Endothelial cell of umbilical vein (primary cell): Measurements from ENCODE around the gene TTC39A. TPM values are rescaled to one million over a fixed set of nuclear protein-coding genes. Genes with fewer than 3 reads are reported as not detected.

Experiments used
- BruUV-seq: library from RNA; stranded (reverse); fragments of 400-500 nt; replicated peaks from 2 replicates; lab custom pipeline; 2021; lab: Mats Ljungman, UMichigan
- CTCF ChIA-PET: fragments of 300-600, 350-600 bp; sonication (Branson Sonifier 250); formaldehyde crosslinking; loops from one replicate; lab custom pipeline; 2021; ENCODE audit warnings: antibody characterized with exemption, inconsistent platforms; lab: Charles Lee
- POLR2A ChIA-PET: fragments of 300-600, 350-600 bp; sonication (Branson Sonifier 250); formaldehyde crosslinking; loops from one replicate; lab custom pipeline; 2021; ENCODE audit warnings: antibody characterized with exemption, inconsistent platforms; lab: Charles Lee
- DNase-seq: peaks from one replicate; pipeline ENCODE4 v3.0.0-alpha.2; 2011; ENCODE audit warnings: low read depth, low spot score
- FAIRE-seq: peaks from 2 replicates; lab custom pipeline; 2011; peaks lifted over from hg19 to GRCh38; lab: Jason Lieb, UNC
- H2AFZ ChIP-seq: 2 replicates; pipeline ENCODE4 v1.6.0; 2012; ENCODE audit warnings: low read depth, low read length, control low read depth, inconsistent platforms
- H3K27ac ChIP-seq: 2 replicates; pipeline ENCODE4 v1.5.1; 2011; ENCODE audit warnings: low read depth, mild to moderate bottlenecking, control low read depth, low read length, moderate library complexity; ENCODE audit not compliant: insufficient read depth
- H3K27me3 ChIP-seq, 2 experiments: 2 replicates each; pipeline versions ENCODE4 v1.6.0 to v1.6.1; 2011; ENCODE audit warnings: low read length in 2 of 2, mixed read lengths in 1 of 2; ENCODE audit not compliant: control insufficient read depth in 2 of 2, insufficient read depth in 2 of 2
- H3K36me3 ChIP-seq, 2 experiments: 2 replicates in 1 of 2; 3 replicates in 1 of 2; pipeline ENCODE4 v1.5.1; 2011; ENCODE audit warnings: low read length in 2 of 2, mild to moderate bottlenecking in 1 of 2, moderate library complexity in 1 of 2; ENCODE audit not compliant: control insufficient read depth in 2 of 2, insufficient read depth in 2 of 2; ENCODE audit errors: extremely low read depth in 1 of 2
- H3K4me1 ChIP-seq: 3 replicates; pipeline ENCODE4 v1.5.1; 2011; ENCODE audit warnings: mild to moderate bottlenecking, low read length; ENCODE audit not compliant: control insufficient read depth, insufficient read depth; ENCODE audit errors: extremely low read depth
- H3K4me2 ChIP-seq: 2 replicates; pipeline ENCODE4 v1.6.1; 2011; ENCODE audit warnings: low read length, control low read depth, mixed read lengths; ENCODE audit not compliant: insufficient read depth
- H3K4me3 ChIP-seq, 3 experiments: fragments of 200-600 bp in 1 of 3; sonication (generic), shearing (Covaris generic) in 1 of 3; replicated peaks in 1 of 3; 2 replicates each; pipeline ENCODE4 v1.5.1; 2011 to 2016; ENCODE audit warnings: control low read depth in 3 of 3, low read length in 3 of 3, mild to moderate bottlenecking in 2 of 3, inconsistent platforms in 1 of 3, low read depth in 1 of 3, moderate library complexity in 1 of 3; ENCODE audit not compliant: insufficient read depth in 1 of 3
- H3K79me2 ChIP-seq: 2 replicates; pipeline ENCODE4 v1.6.0; 2012; ENCODE audit warnings: low read length, inconsistent platforms; ENCODE audit not compliant: control insufficient read depth, insufficient read depth
- H3K9ac ChIP-seq: replicated peaks from 2 replicates; pipeline ENCODE3; 2011; ENCODE audit warnings: low read length, control low read depth; ENCODE audit not compliant: insufficient read depth; ENCODE audit errors: extremely low read depth
- H3K9me1 ChIP-seq: replicated peaks from 3 replicates; pipeline ENCODE4 v1.6.0; 2011; ENCODE audit warnings: mild to moderate bottlenecking, low read length; ENCODE audit not compliant: control insufficient read depth, insufficient read depth; ENCODE audit errors: extremely low read depth
- H3K9me3 ChIP-seq: replicated peaks from 2 replicates; pipeline ENCODE4 v1.5.1; 2012; ENCODE audit warnings: low read length, inconsistent platforms; ENCODE audit not compliant: control insufficient read depth, insufficient read depth
- H4K20me1 ChIP-seq: replicated peaks from 2 replicates; pipeline ENCODE3; 2011; ENCODE audit warnings: mild to moderate bottlenecking, low read length; ENCODE audit not compliant: control insufficient read depth, insufficient read depth; ENCODE audit errors: extremely low read depth
- EZH2 ChIP-seq: IDR thresholded peaks from 2 replicates; pipeline ENCODE4 v1.6.1; 2012; ENCODE audit warnings: borderline replicate concordance, low read depth, mild to moderate bottlenecking, moderate library complexity, low read length, inconsistent platforms; ENCODE audit not compliant: severe bottlenecking
- FOS ChIP-seq: IDR thresholded peaks from 2 replicates; pipeline ENCODE4 v1.6.1; 2011; ENCODE audit warnings: mild to moderate bottlenecking, low read length, moderate library complexity, borderline replicate concordance; ENCODE audit not compliant: insufficient read depth
- GATA2 ChIP-seq: IDR thresholded peaks from 2 replicates; pipeline ENCODE4 v1.7.0; 2011; ENCODE audit warnings: low read depth, mild to moderate bottlenecking, moderate library complexity, mixed read lengths, low read length; ENCODE audit not compliant: insufficient read length, insufficient read depth
- MYC ChIP-seq: IDR thresholded peaks from one replicate; pipeline ENCODE4 v1.6.1; 2011; ENCODE audit warnings: mild to moderate bottlenecking, low read depth, low read length
- POLR2AphosphoS5 ChIP-seq: IDR thresholded peaks from 2 replicates; pipeline ENCODE4 v1.6.1; 2012; ENCODE audit warnings: low read depth, mild to moderate bottlenecking, control low read depth, low read length, moderate library complexity; ENCODE audit not compliant: insufficient read depth
- dilution Hi-C: fragments of 300-500 bp; cut with MboI; formaldehyde crosslinking; loops from one replicate; pipeline ENCODE4 v1.15.0; 2019; ENCODE audit warnings: low sequenced_read_pairs; ENCODE audit not compliant: extremely low pct_ligation_motif_present
- intact Hi-C: fragments of 100-400 bp; cut with micrococcal nuclease; formaldehyde crosslinking; loops from one replicate; pipeline ENCODE4 v1.10.0; 2022
- polyA plus RNA-seq, 4 experiments: library from polyadenylated mRNA; depleted of rRNA in 3 of 4; stranded (reverse) in 3 of 4; unstranded in 1 of 4; fragments of >200 nt; gene quantifications; 2 replicates each; pipeline versions ENCODE4 v1.2.1 to v1.2.3, GENCODE V29; 2011 to 2012; ENCODE audit warnings: missing spikeins in 1 of 4
- total RNA-seq: library from RNA; stranded (reverse); gene quantifications from 2 replicates; pipeline ENCODE4 v1.2.3, GENCODE V29; 2021
- TF ChIP-seq, protein P1 (sequence below): IDR thresholded peaks from 2 replicates; pipeline ENCODE4 v1.6.1; 2011; ENCODE audit not compliant: insufficient read depth, insufficient read length
- TF ChIP-seq, protein P2 (sequence below), 2 donors: IDR thresholded peaks; 1 replicate in 1 of 2; 2 replicates in 1 of 2; pipeline ENCODE4 v1.5.1; 2011; ENCODE audit warnings: low read length in 2 of 2, mild to moderate bottlenecking in 2 of 2, moderate library complexity in 2 of 2, control low read depth in 1 of 2, inconsistent platforms in 1 of 2, low read depth in 1 of 2; ENCODE audit not compliant: insufficient read depth in 1 of 2; ENCODE audit errors: extremely low read depth in 1 of 2

Gene TTC39A
- total and polyA plus RNA-seq, 2 donors (not counting 3 experiments of a cell fraction or from before 2014, with no cell fraction given): 1.1 to 1.7 TPM

DNA sequence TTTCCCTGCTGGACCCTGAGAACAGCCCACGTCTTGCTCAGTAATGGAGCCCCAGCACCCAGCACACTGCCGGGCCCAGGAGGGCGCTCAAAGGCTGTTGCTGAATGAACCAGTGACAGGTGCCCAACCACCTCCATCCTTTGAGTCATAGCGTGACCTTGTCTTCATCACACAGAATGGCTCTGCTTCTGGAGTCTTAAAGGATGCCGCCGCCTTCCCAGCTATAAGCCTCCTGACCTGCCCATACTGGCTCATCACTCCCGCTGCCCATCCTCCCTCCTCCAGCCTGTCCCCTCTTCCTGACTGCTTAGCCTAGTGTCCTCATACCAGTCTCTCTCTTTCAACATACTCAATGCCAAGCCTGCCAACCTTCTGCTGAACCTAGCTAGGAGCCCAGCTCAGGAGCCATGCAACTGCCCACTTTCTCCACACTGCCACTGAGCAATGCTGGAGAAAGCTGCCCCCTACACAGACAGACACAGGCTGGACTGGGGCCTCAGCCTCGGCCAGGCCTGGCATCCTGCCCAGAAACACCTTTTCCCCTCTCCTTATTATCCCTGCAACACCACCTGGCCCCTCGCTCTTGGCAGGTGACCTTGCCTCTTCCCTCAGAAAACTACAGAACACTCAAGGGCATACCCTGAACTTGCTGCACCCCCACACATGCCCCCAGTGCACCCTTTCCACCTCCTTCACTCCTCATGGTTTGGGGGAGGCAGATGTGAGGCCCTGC, 14.1 kb downstream of the TTC39A start:
- H3K9me1 ChIP-seq: no peaks in the 10 kb centered on the region
- ChIA-PET CTCF (no interaction called here), POLR2A (no interaction called here)
- H3K79me2 ChIP-seq: no peaks in the 10 kb centered on the region
- H3K4me1 ChIP-seq: peaks cover 27% of the 10 kb centered on the region
- no peak overlapping the region for H3K4me3 ChIP-seq
- FAIRE-seq: no peak
- H3K4me2 ChIP-seq: no peak overlapping the region
- no peak overlapping the region for H3K9ac ChIP-seq
- DNase-seq: no peak
- H2AFZ ChIP-seq: no peak overlapping the region
- no peaks in the 10 kb centered on the region for H3K36me3 ChIP-seq
- TF ChIP-seq, protein P1, sequence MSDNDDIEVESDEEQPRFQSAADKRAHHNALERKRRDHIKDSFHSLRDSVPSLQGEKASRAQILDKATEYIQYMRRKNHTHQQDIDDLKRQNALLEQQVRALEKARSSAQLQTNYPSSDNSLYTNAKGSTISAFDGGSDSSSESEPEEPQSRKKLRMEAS: no peak
- TF ChIP-seq POLR2AphosphoS5 (no peak), EZH2 (no peak), MYC (no peak), GATA2 (no peak), FOS (no peak)
- TF ChIP-seq, protein P2, sequence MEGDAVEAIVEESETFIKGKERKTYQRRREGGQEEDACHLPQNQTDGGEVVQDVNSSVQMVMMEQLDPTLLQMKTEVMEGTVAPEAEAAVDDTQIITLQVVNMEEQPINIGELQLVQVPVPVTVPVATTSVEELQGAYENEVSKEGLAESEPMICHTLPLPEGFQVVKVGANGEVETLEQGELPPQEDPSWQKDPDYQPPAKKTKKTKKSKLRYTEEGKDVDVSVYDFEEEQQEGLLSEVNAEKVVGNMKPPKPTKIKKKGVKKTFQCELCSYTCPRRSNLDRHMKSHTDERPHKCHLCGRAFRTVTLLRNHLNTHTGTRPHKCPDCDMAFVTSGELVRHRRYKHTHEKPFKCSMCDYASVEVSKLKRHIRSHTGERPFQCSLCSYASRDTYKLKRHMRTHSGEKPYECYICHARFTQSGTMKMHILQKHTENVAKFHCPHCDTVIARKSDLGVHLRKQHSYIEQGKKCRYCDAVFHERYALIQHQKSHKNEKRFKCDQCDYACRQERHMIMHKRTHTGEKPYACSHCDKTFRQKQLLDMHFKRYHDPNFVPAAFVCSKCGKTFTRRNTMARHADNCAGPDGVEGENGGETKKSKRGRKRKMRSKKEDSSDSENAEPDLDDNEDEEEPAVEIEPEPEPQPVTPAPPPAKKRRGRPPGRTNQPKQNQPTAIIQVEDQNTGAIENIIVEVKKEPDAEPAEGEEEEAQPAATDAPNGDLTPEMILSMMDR (IDR thresholded peaks at IDR 0.05; ENCODE audit: extremely low read depth in 1 of 2, insufficient read depth in 1 of 2, low read depth in 1 of 2, low read length in 2 of 2): no peak
- H3K9me3 ChIP-seq: no peaks in the 10 kb centered on the region
- no TSS peak for BruUV-seq
- dilution Hi-C loops (no loop called here), intact Hi-C loops (no loop called here)
- H3K27me3 ChIP-seq: no peaks in the 10 kb centered on the region
- no peak overlapping the region for H3K27ac ChIP-seq
- H4K20me1 ChIP-seq: no peaks in the 10 kb centered on the region
